Measurements from ENCODE around the gene MPHOSPH9. TPM values are rescaled to one million over a fixed set of nuclear protein-coding genes. Genes with fewer than 3 reads are reported as not detected.

MPHOSPH9 gene
- total and polyA plus RNA-seq, 2 of the 13 experiments (the other 11 are each of a cell fraction or from before 2014, with no cell fraction given) = 20.3 to 63.4 TPM

DNA sequence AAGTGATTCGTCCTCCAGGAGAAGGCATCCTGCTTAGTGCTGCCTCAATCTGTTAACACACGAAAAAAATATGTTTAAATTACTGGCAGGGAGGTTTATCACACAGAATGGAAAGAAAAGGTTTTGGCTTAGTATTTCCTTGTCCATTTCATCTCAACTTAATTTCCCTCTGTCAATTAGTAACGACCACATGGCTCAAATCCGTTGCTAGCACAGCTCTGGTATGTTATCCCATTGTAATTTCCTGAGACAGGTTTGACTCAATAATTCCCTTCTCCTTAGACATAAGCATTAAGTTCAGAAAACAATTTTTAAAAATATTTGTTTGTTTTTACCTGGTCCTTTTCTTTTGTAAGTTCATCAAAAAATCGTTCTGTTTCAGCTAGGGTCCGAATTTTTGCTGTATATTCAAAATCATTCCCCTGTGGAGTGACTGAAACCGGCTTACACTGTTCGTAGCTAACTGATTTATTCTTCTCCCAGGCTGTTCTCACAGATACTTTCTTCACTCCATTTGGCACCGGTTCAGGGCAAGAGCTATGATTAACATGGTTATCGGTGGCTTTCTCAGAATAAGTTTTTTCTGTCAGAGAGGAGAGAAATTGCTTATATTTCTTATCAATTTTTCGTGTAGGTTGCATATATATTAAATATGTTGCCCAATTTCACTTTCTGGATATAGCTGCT is 72.0 kb downstream of the MPHOSPH9 start:
- H3K4me2 ChIP-seq (ENCODE audit: low read depth, low read length) = no peak overlapping the region
- POLR2A ChIA-PET = interaction anchor here (1.3 kb wide), 1 partner anchor 72 kb away, joined by 3 read pairs; the partner anchor contains the start of genes MPHOSPH9 and MTRFR
- in situ Hi-C loops (cut with HindIII; ENCODE audit: extremely low pct_ligation_motif_present, low pct_unique_long_range_greater_than_20kb) (no loop called here), intact Hi-C loops (cut with micrococcal nuclease; ENCODE audit: unreplicated experiment) (no loop called here)
- H3K9me3 ChIP-seq (ENCODE audit: low read length) = no peaks in the 10 kb centered on the region
- H3K27ac ChIP-seq (ENCODE audit: extremely low read length, insufficient read depth, low read length) = no peak overlapping the region
- ATAC-seq (no peak), FAIRE-seq (no peak), DNase-seq (ENCODE audit: low spot score) (no peak)
- H3K4me3 ChIP-seq (replicated peaks in 1 of 3; ENCODE audit: insufficient read depth in 1 of 3, low read depth in 2 of 3, low read length in 3 of 3) = no peak overlapping the region
- no TSS peak for BruUV-seq (replicated peaks)
- no peaks in the 10 kb centered on the region for H3K27me3 ChIP-seq (ENCODE audit: control insufficient read depth in 1 of 2, insufficient read depth in 2 of 2, low read length in 2 of 2)
- H3K79me2 ChIP-seq (ENCODE audit: insufficient read depth, low read length) = no peaks in the 10 kb centered on the region
- H3K9ac ChIP-seq (ENCODE audit: insufficient read depth, low read depth, low read length) = no peak overlapping the region
- TF ChIP-seq, protein P1, sequence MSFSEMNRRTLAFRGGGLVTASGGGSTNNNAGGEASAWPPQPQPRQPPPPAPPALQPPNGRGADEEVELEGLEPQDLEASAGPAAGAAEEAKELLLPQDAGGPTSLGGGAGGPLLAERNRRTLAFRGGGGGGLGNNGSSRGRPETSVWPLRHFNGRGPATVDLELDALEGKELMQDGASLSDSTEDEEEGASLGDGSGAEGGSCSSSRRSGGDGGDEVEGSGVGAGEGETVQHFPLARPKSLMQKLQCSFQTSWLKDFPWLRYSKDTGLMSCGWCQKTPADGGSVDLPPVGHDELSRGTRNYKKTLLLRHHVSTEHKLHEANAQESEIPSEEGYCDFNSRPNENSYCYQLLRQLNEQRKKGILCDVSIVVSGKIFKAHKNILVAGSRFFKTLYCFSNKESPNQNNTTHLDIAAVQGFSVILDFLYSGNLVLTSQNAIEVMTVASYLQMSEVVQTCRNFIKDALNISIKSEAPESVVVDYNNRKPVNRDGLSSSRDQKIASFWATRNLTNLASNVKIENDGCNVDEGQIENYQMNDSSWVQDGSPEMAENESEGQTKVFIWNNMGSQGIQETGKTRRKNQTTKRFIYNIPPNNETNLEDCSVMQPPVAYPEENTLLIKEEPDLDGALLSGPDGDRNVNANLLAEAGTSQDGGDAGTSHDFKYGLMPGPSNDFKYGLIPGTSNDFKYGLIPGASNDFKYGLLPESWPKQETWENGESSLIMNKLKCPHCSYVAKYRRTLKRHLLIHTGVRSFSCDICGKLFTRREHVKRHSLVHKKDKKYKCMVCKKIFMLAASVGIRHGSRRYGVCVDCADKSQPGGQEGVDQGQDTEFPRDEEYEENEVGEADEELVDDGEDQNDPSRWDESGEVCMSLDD (CRISPR knock-in tag; IDR thresholded peaks at IDR 0.05; ENCODE audit: borderline replicate concordance) = no peak
- TF ChIP-seq, protein P2, sequence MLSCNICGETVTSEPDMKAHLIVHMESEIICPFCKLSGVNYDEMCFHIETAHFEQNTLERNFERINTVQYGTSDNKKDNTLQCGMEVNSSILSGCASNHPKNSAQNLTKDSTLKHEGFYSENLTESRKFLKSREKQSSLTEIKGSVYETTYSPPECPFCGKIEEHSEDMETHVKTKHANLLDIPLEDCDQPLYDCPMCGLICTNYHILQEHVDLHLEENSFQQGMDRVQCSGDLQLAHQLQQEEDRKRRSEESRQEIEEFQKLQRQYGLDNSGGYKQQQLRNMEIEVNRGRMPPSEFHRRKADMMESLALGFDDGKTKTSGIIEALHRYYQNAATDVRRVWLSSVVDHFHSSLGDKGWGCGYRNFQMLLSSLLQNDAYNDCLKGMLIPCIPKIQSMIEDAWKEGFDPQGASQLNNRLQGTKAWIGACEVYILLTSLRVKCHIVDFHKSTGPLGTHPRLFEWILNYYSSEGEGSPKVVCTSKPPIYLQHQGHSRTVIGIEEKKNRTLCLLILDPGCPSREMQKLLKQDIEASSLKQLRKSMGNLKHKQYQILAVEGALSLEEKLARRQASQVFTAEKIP (CRISPR knock-in tag; IDR thresholded peaks at IDR 0.05; ENCODE audit: borderline replicate concordance) = no peak
- TF ChIP-seq ZNF224 (CRISPR knock-in tag; IDR thresholded peaks at IDR 0.05) (no peak), ZNF83 (CRISPR knock-in tag; IDR thresholded peaks at IDR 0.05; ENCODE audit: borderline replicate concordance) (no peak), NKX3-1 (CRISPR knock-in tag; IDR thresholded peaks at IDR 0.05) (no peak), ZNF703 (CRISPR knock-in tag; IDR thresholded peaks at IDR 0.05; ENCODE audit: borderline replicate concordance) (no peak), ZNF607 (CRISPR knock-in tag; IDR thresholded peaks at IDR 0.05; ENCODE audit: borderline replicate concordance) (no peak), RXRB (CRISPR knock-in tag; IDR thresholded peaks at IDR 0.05; ENCODE audit: borderline replicate concordance) (no peak), AHR (CRISPR knock-in tag; IDR thresholded peaks at IDR 0.05) (no peak), PPARG (CRISPR knock-in tag; conservative IDR thresholded peaks at IDR 0.05) (no peak), ZNF143 (CRISPR knock-in tag; IDR thresholded peaks at IDR 0.05) (no peak)
- TF ChIP-seq, protein P3, sequence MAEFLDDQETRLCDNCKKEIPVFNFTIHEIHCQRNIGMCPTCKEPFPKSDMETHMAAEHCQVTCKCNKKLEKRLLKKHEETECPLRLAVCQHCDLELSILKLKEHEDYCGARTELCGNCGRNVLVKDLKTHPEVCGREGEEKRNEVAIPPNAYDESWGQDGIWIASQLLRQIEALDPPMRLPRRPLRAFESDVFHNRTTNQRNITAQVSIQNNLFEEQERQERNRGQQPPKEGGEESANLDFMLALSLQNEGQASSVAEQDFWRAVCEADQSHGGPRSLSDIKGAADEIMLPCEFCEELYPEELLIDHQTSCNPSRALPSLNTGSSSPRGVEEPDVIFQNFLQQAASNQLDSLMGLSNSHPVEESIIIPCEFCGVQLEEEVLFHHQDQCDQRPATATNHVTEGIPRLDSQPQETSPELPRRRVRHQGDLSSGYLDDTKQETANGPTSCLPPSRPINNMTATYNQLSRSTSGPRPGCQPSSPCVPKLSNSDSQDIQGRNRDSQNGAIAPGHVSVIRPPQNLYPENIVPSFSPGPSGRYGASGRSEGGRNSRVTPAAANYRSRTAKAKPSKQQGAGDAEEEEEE (CRISPR knock-in tag; IDR thresholded peaks at IDR 0.05; ENCODE audit: borderline replicate concordance) = no peak
- TF ChIP-seq, protein P4, sequence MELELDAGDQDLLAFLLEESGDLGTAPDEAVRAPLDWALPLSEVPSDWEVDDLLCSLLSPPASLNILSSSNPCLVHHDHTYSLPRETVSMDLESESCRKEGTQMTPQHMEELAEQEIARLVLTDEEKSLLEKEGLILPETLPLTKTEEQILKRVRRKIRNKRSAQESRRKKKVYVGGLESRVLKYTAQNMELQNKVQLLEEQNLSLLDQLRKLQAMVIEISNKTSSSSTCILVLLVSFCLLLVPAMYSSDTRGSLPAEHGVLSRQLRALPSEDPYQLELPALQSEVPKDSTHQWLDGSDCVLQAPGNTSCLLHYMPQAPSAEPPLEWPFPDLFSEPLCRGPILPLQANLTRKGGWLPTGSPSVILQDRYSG (CRISPR knock-in tag; IDR thresholded peaks at IDR 0.05) = no peak
- TF ChIP-seq, protein P5, sequence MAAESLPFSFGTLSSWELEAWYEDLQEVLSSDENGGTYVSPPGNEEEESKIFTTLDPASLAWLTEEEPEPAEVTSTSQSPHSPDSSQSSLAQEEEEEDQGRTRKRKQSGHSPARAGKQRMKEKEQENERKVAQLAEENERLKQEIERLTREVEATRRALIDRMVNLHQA (CRISPR knock-in tag; IDR thresholded peaks at IDR 0.05) = no peak
- H3K36me3 ChIP-seq (replicated peaks in 1 of 2; ENCODE audit: control insufficient read depth in 1 of 2, insufficient read depth in 2 of 2, low read length in 2 of 2) = peaks cover 9 to 51% of the 10 kb centered on the region in 2 experiments
- no peak overlapping the region for H2AFZ ChIP-seq (ENCODE audit: low read length)
- no peaks in the 10 kb centered on the region for H4K20me1 ChIP-seq (ENCODE audit: insufficient read depth, low read length)
- peaks cover 15% of the 10 kb centered on the region for H3K4me1 ChIP-seq (ENCODE audit: insufficient read depth, low read length)
- WGBS (ENCODE audit: low lambda C conversion rate) = 88% methylated on average over 11 of the region's 11 CpGs
- CTCF ChIA-PET (ENCODE audit: low intra/inter-chr PET ratio, low total read pairs) = no interaction called here
